H1 (cell line): ENCODE results near the gene CHST8. TPM values are rescaled to one million over a fixed set of nuclear protein-coding genes. Genes with fewer than 3 reads are reported as not detected.

Experiments
- CTBP2 ChIP-seq: IDR thresholded peaks from 2 replicates; pipeline ENCODE4 v1.7.0; 2011; ENCODE audit warnings: borderline replicate concordance, mild to moderate bottlenecking, moderate library complexity, mixed read lengths, low read length; ENCODE audit not compliant: insufficient read depth, insufficient read length
- EP300 ChIP-seq, 2 experiments: IDR thresholded peaks; 1 replicate in 1 of 2; 2 replicates in 1 of 2; pipeline ENCODE4 v1.6.1; 2011 to 2012; ENCODE audit warnings: low read depth in 2 of 2, low read length in 2 of 2, mild to moderate bottlenecking in 2 of 2, borderline replicate concordance in 1 of 2, inconsistent platforms in 1 of 2, moderate library complexity in 1 of 2
- HDAC6 ChIP-seq: IDR thresholded peaks from one replicate; pipeline ENCODE4 v1.7.1; 2012; ENCODE audit warnings: low read depth, mild to moderate bottlenecking, inconsistent platforms, low read length, moderate library complexity
- PHF8 ChIP-seq: fragments of 200-600 bp; sonication (generic); conservative IDR thresholded peaks from 2 replicates; pipeline ENCODE4 v1.7.1; 2012; ENCODE audit warnings: low read depth, mild to moderate bottlenecking, inconsistent platforms, low read length, moderate library complexity
- RNF2 ChIP-seq: fragments of 200-900, 300-1000 bp; sonication (generic); IDR thresholded peaks from 2 replicates; pipeline ENCODE4 v1.7.1; 2016; ENCODE audit warnings: borderline replicate concordance, low read depth, mild to moderate bottlenecking, antibody characterized with exemption, low read length; ENCODE audit not compliant: poor library complexity, severe bottlenecking; ENCODE audit errors: missing control alignments
- polyA plus RNA-seq, 7 experiments: library from polyadenylated mRNA; depleted of rRNA in 3 of 7; stranded (reverse) in 5 of 7; unstranded in 2 of 7; fragments of >200 nt in 5 of 7; fragments of 200-250 nt in 2 of 7; gene quantifications; 1 replicate in 5 of 7; 2 replicates in 1 of 7; 4 replicates in 1 of 7; pipeline versions ENCODE4 v1.2.1 to v1.2.3, GENCODE V29; 2011 to 2013; ENCODE audit warnings: missing spikeins in 2 of 7, mixed read lengths in 2 of 7
- total RNA-seq: library from RNA; stranded (reverse); fragmentation: NEBNext Ultra II Directional; extraction: Animal tissue kit (Norgen Biotek cat#: 25700); gene quantifications from 2 replicates; pipeline ENCODE4 v1.2.1, GENCODE V29; 2021
- TF ChIP-seq, protein P1 (sequence below): IDR thresholded peaks from 2 replicates; pipeline ENCODE4 v1.6.1; 2012; ENCODE audit warnings: inconsistent platforms
- TF ChIP-seq, protein P2 (sequence below): IDR thresholded peaks from 2 replicates; pipeline ENCODE4 v1.6.1; 2012; ENCODE audit warnings: inconsistent platforms
- TF ChIP-seq, protein P3 (sequence below): IDR thresholded peaks from 2 replicates; pipeline ENCODE4 v1.6.1; 2012; ENCODE audit warnings: low read length, inconsistent platforms

The CHST8 gene
- total and polyA plus RNA-seq, 2 of the 8 experiments (the other 6 are each of a cell fraction or from before 2014, with no cell fraction given), result 10.8 to 28.2 TPM

- TF ChIP-seq RNF2, result no peak
- TF ChIP-seq, protein P1, sequence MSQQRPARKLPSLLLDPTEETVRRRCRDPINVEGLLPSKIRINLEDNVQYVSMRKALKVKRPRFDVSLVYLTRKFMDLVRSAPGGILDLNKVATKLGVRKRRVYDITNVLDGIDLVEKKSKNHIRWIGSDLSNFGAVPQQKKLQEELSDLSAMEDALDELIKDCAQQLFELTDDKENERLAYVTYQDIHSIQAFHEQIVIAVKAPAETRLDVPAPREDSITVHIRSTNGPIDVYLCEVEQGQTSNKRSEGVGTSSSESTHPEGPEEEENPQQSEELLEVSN, result no peak
- TF ChIP-seq HDAC6, result no peak
- TF ChIP-seq CTBP2, result no peak
- 0 out of 3 replicates have a peak, but pooled peaks of 1 of the 2 experiments have one; percentile 6 for TF ChIP-seq EP300 (IDR thresholded peaks at IDR 0.05; ENCODE audit: borderline replicate concordance in 1 of 2, low read depth in 2 of 2, low read length in 2 of 2)
- no peak for TF ChIP-seq PHF8
- TF ChIP-seq, protein P2, sequence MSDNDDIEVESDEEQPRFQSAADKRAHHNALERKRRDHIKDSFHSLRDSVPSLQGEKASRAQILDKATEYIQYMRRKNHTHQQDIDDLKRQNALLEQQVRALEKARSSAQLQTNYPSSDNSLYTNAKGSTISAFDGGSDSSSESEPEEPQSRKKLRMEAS, result 0 out of 2 replicates have a peak, but pooled peaks have one; percentile 33
- TF ChIP-seq, protein P3, sequence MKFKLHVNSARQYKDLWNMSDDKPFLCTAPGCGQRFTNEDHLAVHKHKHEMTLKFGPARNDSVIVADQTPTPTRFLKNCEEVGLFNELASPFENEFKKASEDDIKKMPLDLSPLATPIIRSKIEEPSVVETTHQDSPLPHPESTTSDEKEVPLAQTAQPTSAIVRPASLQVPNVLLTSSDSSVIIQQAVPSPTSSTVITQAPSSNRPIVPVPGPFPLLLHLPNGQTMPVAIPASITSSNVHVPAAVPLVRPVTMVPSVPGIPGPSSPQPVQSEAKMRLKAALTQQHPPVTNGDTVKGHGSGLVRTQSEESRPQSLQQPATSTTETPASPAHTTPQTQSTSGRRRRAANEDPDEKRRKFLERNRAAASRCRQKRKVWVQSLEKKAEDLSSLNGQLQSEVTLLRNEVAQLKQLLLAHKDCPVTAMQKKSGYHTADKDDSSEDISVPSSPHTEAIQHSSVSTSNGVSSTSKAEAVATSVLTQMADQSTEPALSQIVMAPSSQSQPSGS, result no peak
These were observed 16.6 kb downstream of the CHST8 start (continued) for GRCh38 chr19:33638167-33639034.
